Hepatocyte (in vitro differentiated cells): ENCODE results near the gene LAMA3. TPM values are rescaled to one million over a fixed set of nuclear protein-coding genes. Genes with fewer than 3 reads are reported as not detected.

ENCODE experiments used
- DNase-seq: peaks from one replicate; pipeline ENCODE4 v3.0.0-alpha.2; 2016; ENCODE audit warnings: low spot score
- H2AFZ ChIP-seq: fragments of 200-600 bp; sonication (generic); 2 replicates; pipeline ENCODE4 v1.6.0; 2016; ENCODE audit warnings: antibody characterized with exemption, mild to moderate bottlenecking
- H3K27ac ChIP-seq: fragments of 200-600 bp; sonication (generic); 2 replicates; pipeline ENCODE4 v1.5.1; 2016; ENCODE audit warnings: mild to moderate bottlenecking
- H3K27me3 ChIP-seq: fragments of 200-600 bp; sonication (generic); 2 replicates; pipeline ENCODE4 v1.6.1; 2016
- H3K36me3 ChIP-seq: fragments of 200-600 bp; sonication (generic); replicated peaks from 2 replicates; pipeline ENCODE4 v1.5.1; 2016; ENCODE audit warnings: low read depth; ENCODE audit not compliant: insufficient read depth
- H3K4me1 ChIP-seq: fragments of 200-600 bp; sonication (generic); 2 replicates; pipeline ENCODE4 v1.5.1; 2016; ENCODE audit warnings: mild to moderate bottlenecking, moderate library complexity; ENCODE audit not compliant: insufficient read depth
- H3K4me2 ChIP-seq: fragments of 200-600 bp; sonication (generic); 2 replicates; pipeline ENCODE4 v1.6.0; 2016
- H3K4me3 ChIP-seq: fragments of 200-600 bp; sonication (generic); 2 replicates; pipeline ENCODE4 v1.5.1; 2016; ENCODE audit warnings: mild to moderate bottlenecking
- H3K79me2 ChIP-seq: fragments of 200-600 bp; sonication (generic); 2 replicates; pipeline ENCODE4 v1.6.0; 2017; ENCODE audit warnings: mild to moderate bottlenecking
- H3K9me2 ChIP-seq: fragments of 200-600 bp; sonication (generic); replicated peaks from 2 replicates; pipeline ENCODE4 v1.6.0; 2017; ENCODE audit warnings: mild to moderate bottlenecking; ENCODE audit not compliant: insufficient read depth
- H3K9me3 ChIP-seq: fragments of 200-600 bp; sonication (generic); 2 replicates; pipeline ENCODE4 v1.5.1; 2016; ENCODE audit warnings: low read depth, mild to moderate bottlenecking
- H4K20me1 ChIP-seq: fragments of 200-600 bp; sonication (generic); 2 replicates; pipeline ENCODE4 v1.6.0; 2016; ENCODE audit warnings: mild to moderate bottlenecking; ENCODE audit not compliant: insufficient read depth, poor library complexity, severe bottlenecking
- EZH2 ChIP-seq: fragments of 200-600 bp; sonication (generic); IDR thresholded peaks from 2 replicates; pipeline ENCODE4 v1.6.1; 2016; ENCODE audit warnings: antibody characterized with exemption, mild to moderate bottlenecking, borderline replicate concordance
- EZH2phosphoT487 ChIP-seq: fragments of 200-600 bp; sonication (generic); IDR thresholded peaks from one replicate; pipeline ENCODE4 v1.6.1; 2018; ENCODE audit warnings: antibody characterized with exemption, mild to moderate bottlenecking, low read depth, moderate library complexity; ENCODE audit not compliant: unreplicated experiment, severe bottlenecking
- whole genome bisulfite sequencing: methylation state at CpG from one replicate; pipeline ENCODE4 v1.1.6; 2016; ENCODE audit warnings: low lambda C conversion rate; ENCODE audit errors: missing lambda C conversion rate; 5-methylcytosine and 5-hydroxymethylcytosine counted together
- polyA plus RNA-seq: library from polyadenylated mRNA; unstranded; fragments of >200 nt; fragmentation: Nextera tagmentation; extraction: Ambion mirVana; gene quantifications from 2 replicates; pipeline ENCODE4 v1.2.1, GENCODE V29; 2016
- total RNA-seq: library from RNA; depleted of rRNA; stranded (reverse); fragments of >200 nt; gene quantifications from 2 replicates; pipeline ENCODE4 v1.2.3, GENCODE V29; 2014
- TF ChIP-seq, protein P1 (sequence below): fragments of 200-600 bp; sonication (generic); IDR thresholded peaks from 2 replicates; pipeline ENCODE4 v1.5.1; 2016; ENCODE audit warnings: antibody characterized with exemption, mild to moderate bottlenecking; ENCODE audit not compliant: poor library complexity

Gene LAMA3
- total and polyA plus RNA-seq, 2 experiments from 2014 or later: 29.9 to 52.1 TPM

GRCh38 chr18:23825496-23825895 is 136.2 kb downstream of the LAMA3 start:
- Histone ChIP-seq H3K36me3 (no peaks in the 10 kb centered on the region), H4K20me1 (no peaks in the 10 kb centered on the region), H3K9me3 (no peaks in the 10 kb centered on the region), H3K4me1 (peaks cover 11% of the 10 kb centered on the region), H2AFZ (no peak overlapping the region), H3K79me2 (no peaks in the 10 kb centered on the region), H3K9me2 (no peaks in the 10 kb centered on the region), H3K4me2 (no peak overlapping the region), H3K4me3 (no peak overlapping the region), H3K27me3 (no peaks in the 10 kb centered on the region), H3K27ac (peak overlapping the region; percentile 38)
- DNase-seq: no peak
- TF ChIP-seq, protein P1, sequence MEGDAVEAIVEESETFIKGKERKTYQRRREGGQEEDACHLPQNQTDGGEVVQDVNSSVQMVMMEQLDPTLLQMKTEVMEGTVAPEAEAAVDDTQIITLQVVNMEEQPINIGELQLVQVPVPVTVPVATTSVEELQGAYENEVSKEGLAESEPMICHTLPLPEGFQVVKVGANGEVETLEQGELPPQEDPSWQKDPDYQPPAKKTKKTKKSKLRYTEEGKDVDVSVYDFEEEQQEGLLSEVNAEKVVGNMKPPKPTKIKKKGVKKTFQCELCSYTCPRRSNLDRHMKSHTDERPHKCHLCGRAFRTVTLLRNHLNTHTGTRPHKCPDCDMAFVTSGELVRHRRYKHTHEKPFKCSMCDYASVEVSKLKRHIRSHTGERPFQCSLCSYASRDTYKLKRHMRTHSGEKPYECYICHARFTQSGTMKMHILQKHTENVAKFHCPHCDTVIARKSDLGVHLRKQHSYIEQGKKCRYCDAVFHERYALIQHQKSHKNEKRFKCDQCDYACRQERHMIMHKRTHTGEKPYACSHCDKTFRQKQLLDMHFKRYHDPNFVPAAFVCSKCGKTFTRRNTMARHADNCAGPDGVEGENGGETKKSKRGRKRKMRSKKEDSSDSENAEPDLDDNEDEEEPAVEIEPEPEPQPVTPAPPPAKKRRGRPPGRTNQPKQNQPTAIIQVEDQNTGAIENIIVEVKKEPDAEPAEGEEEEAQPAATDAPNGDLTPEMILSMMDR: no peak
- no peak for TF ChIP-seq EZH2
- TF ChIP-seq EZH2phosphoT487: no peak
- 89% methylated on average over 2 of the region's 2 CpGs for WGBS

- no peaks in the 10 kb centered on the region for H3K27me3 ChIP-seq
- TF ChIP-seq, protein P1: no peak
- TF ChIP-seq EZH2 (no peak), EZH2phosphoT487 (no peak)
- no peak overlapping the region for H3K4me3 ChIP-seq
- peak; percentile 62 for DNase-seq
- peak overlapping the region; percentile 53 for H3K27ac ChIP-seq
- H3K36me3 ChIP-seq: no peaks in the 10 kb centered on the region
- no peaks in the 10 kb centered on the region for H3K9me2 ChIP-seq
- H3K4me1 ChIP-seq: peaks cover 11% of the 10 kb centered on the region
- no peaks in the 10 kb centered on the region for H4K20me1 ChIP-seq
- no peaks in the 10 kb centered on the region for H3K79me2 ChIP-seq
- H3K4me2 ChIP-seq: no peak overlapping the region
- H3K9me3 ChIP-seq: no peaks in the 10 kb centered on the region
- no peak overlapping the region for H2AFZ ChIP-seq
- 51% methylated on average over 6 of the region's 6 CpGs for WGBS
Measured at GRCh38 chr18:23825978-23826405, 136.7 kb downstream of the LAMA3 start.

GRCh38 chr18:23826850-23827620 is 137.8 kb downstream of the LAMA3 start:
- Histone ChIP-seq H4K20me1 (no peaks in the 10 kb centered on the region), H3K27me3 (no peaks in the 10 kb centered on the region), H3K36me3 (no peaks in the 10 kb centered on the region), H3K27ac (peak overlapping the region; percentile 53), H3K4me1 (peaks cover 11% of the 10 kb centered on the region), H2AFZ (no peak overlapping the region), H3K79me2 (no peaks in the 10 kb centered on the region), H3K9me3 (no peaks in the 10 kb centered on the region), H3K4me3 (no peak overlapping the region), H3K9me2 (no peaks in the 10 kb centered on the region), H3K4me2 (no peak overlapping the region)
- TF ChIP-seq, protein P1: no peak
- TF ChIP-seq EZH2phosphoT487 (no peak), EZH2 (no peak)
- WGBS: 92% methylated on average over 4 of the region's 4 CpGs
- DNase-seq: no peak
